Fibroblast of pulmonary artery (primary cell): ENCODE data around the gene GDAP1L1.
"Not testable (repeated sequence)": the region's sequence is repeated elsewhere in the genome, so short reads cannot be mapped to it uniquely, and the experiment has no call there.

Source experiments
- DNase-seq: peaks from one replicate; pipeline ENCODE4 v3.0.0-alpha.2; 2010; ENCODE audit warnings: low read depth
- H3K4me3 ChIP-seq: replicated peaks from 2 replicates; pipeline ENCODE4 v1.5.1; 2011; ENCODE audit warnings: low read depth, mild to moderate bottlenecking, control low read depth, low read length, moderate library complexity
- TF ChIP-seq, protein P1 (sequence below): IDR thresholded peaks from 2 replicates; pipeline ENCODE4 v1.5.1; 2011; ENCODE audit warnings: mild to moderate bottlenecking, control low read depth, low read length, inconsistent platforms; ENCODE audit errors: missing control alignments

Gene GDAP1L1

DNA sequence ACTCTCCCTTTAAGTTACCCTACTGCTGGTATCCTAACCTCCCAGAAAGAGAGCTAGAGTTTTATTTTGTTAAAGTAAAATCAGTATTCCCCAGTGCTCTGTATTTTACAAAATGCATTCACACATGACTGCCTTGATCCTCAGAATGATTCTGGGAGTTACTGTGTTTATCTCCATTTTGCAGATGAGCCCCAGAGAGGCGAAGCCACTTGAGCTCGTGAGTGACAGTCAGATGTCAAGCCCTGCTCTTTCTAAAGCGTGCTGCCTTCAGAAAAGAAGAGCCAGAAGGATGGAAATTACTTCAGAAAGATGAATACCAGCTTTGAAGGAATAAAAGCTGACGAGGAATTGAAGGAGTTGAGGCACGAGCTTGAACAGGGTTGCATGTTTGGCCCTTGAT lies 22.5 kb upstream of the GDAP1L1 start:
- TF ChIP-seq, protein P1, sequence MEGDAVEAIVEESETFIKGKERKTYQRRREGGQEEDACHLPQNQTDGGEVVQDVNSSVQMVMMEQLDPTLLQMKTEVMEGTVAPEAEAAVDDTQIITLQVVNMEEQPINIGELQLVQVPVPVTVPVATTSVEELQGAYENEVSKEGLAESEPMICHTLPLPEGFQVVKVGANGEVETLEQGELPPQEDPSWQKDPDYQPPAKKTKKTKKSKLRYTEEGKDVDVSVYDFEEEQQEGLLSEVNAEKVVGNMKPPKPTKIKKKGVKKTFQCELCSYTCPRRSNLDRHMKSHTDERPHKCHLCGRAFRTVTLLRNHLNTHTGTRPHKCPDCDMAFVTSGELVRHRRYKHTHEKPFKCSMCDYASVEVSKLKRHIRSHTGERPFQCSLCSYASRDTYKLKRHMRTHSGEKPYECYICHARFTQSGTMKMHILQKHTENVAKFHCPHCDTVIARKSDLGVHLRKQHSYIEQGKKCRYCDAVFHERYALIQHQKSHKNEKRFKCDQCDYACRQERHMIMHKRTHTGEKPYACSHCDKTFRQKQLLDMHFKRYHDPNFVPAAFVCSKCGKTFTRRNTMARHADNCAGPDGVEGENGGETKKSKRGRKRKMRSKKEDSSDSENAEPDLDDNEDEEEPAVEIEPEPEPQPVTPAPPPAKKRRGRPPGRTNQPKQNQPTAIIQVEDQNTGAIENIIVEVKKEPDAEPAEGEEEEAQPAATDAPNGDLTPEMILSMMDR, result no peak
- DNase-seq, result no peak
- H3K4me3 ChIP-seq, result no peak overlapping the region

DNA sequence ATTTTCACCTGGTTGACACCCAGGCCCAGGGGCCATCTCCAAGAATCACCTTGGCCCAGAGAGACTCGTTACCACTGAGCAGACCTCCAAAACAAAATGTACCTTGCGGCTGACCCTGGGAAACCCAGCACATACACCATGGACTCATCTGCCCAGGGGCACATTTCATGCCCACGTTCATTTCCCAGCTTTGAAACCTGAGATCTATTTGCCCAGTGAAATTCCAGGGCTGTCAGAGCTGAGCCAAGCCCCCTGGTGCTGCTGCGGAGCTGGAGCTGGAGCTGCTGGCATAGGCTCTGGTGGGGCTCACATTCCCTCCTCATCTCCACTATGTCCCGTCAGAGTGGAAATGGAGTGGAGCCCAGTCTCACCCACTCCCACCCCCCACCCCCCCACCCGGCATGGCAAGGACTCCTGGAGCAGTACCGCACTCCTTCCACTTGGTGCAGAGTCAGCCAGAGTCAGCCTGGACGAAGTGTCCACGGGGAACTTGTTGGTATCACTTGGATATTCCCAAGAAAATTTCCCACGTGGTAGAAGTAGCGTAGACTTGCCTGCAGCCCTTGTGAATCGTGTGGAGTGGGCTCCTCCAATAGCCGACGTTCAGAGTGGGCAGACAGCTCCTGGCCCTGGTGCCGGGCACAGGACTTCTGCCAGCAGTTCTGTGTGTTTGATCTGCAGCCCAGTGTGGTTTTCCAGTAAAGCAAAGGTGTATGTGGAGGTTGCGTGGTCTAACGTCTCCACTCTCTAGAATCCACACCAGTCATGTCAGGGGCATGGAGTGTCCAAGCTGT lies 18.4 kb upstream of the GDAP1L1 start:
- TF ChIP-seq, protein P1, result no peak
- no peak for DNase-seq
- H3K4me3 ChIP-seq, result no peak overlapping the region

DNA sequence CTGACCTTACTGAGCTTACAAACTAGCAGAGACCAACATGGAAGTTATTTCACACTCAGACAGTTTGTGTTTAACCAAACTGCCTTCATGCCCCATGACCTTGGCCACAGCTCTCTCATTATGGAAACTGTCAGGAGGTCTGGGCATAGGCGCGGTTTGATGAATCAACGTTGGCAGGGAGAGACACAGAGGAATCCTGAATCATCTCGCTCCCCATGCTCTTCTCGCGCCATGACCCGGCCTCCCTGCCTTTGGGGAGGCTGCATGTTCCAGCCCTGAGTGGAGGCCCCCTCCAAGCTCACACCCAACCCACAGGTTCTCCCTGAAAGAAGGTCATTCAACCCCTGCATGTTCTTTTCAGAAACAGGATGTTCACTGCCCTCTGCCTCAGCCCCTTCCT lies 15.9 kb upstream of the GDAP1L1 start:
- H3K4me3 ChIP-seq, result no peak overlapping the region
- DNase-seq, result no peak
- TF ChIP-seq, protein P1, result no peak

DNA sequence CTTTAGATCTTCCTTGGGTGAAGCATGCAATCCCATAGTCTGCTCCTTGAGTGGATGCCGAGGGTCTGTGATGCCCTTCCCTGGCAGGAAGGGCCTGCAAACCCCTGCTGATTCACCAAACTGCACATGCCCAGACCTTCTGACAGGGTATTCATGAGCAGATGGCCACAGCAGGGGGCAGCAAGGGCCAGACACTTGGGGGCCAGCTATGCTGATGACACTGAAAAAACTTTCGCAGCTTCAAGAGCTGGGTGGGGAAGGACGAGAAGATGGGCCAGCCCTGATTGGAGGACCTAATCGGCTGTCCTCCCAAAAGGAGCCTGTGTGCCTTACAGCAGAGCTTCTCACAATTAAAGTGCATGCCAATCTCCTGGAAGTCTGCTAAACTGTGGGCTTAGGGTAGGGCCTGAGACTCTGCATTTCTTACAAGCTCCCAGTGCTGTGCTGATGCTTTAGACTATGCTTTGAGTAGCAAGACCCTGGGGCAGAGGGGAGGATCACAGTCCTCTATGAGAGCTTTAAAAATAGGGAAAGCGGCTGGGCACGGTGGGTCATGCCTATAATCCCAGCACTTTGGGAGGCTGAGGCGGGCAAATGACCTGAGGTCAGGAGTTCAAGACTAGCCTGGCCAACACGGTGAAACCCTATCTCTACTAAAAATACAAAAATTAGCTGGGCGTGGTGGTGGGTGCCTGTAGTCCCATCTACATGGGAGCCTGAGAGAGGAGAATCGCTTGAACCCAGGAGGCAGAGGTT lies 15.2 kb upstream of the GDAP1L1 start:
- no peak for DNase-seq
- H3K4me3 ChIP-seq, result no peak overlapping the region
- TF ChIP-seq, protein P1, result no peak

DNA sequence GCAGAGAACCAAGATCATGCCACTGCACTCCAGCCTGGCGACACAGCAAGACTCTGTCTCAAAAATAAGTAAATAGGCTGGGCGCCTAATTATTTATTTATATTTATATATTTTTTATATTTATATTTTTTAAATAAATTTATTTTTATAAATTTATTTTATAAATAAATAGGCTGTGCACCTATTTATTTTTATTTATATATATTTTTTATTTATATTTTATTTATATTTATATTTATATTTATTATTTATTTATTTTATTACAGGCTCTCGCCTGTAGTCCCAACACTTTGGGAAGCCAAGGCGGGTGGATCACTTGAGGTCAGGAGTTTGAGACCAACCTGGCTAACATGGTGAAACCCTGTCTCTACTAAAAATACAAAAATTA lies 14.6 kb upstream of the GDAP1L1 start:
- DNase-seq, H3K4me3 ChIP-seq: not testable (repeated sequence)

DNA sequence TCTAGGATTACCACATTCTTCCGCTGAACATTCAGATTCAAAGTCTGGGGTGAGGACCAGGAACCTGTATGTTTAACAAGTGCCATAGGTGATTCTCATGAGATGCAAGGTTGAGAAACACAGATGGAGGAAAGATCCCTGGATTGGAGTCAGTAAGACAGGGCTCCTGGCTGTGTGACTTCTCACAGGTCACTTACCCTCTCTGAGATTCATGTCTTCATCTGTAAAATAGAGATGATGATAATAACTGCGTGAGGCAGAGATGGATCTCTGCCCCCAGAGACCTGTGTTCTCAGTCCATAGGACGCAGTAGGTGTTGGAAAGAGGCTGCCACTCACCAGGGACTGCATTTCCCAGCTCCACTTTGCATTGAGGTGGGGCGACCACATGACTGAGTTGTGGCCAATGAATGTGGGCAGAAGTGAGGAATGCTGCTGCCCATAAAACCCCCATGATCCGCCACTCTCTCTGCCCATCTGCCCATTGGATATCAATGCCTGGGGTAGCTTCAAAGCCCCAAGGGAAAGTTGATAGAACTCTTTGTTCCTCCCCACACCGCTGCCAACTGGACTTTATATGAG lies 13.6 kb upstream of the GDAP1L1 start:
- TF ChIP-seq, protein P1, result no peak
- H3K4me3 ChIP-seq, result no peak overlapping the region
- DNase-seq, result no peak

DNA sequence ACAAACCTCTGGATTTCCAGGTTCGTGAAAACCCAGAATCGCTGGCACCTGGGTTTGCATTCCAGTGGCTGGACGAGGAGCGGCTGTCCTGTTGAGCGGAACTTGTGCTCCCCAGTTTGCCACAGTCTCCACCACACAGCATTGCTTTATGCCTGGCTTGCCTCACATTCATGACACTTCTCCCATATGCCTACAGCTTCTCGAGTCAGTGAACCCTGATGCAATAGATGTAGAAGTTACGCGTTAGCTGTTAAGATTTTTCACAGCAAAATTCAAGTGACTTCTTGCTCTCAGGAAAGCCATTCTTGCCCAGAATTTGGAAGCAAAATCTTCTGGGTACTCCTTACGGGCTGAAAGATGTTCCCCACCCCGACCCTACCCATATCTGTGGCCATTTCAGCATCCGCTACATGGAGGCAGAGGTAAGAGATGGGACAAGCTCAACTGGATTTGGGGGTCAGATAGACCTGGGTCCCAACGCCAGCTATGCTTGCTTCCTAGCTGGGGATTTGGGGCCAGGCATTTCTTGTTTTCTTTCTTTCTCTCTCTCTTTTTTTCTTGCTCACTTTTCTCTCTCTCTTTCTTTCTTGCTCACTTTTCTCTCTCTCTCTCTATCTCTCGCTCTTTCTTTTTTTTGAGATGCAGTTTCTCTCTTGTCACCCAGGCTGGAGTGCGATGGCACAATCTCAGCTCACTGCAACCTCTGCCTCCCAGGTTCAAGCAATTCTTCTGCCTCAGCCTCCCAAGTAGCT lies 12.4 kb upstream of the GDAP1L1 start:
- TF ChIP-seq, protein P1, result no peak
- DNase-seq, result no peak
- no peak overlapping the region for H3K4me3 ChIP-seq
